HFFc6 (cell line): ENCODE measurements around the gene SSU72. TPM values are rescaled to one million over a fixed set of nuclear protein-coding genes. Genes with fewer than 3 reads are reported as not detected.
"Not testable (repeated sequence)": the region's sequence is repeated elsewhere in the genome, so short reads cannot be mapped to it uniquely, and the experiment has no call there.

Experiments used
- DNase-seq: peaks from one replicate; pipeline ENCODE4 v3.0.0-alpha.2; 2018
- H3K27ac Mint-ChIP-seq: 2 replicates; pipeline ENCODE4 v1.8.0; 2020; ENCODE audit warnings: mild to moderate bottlenecking, mixed read lengths
- H3K27me3 Mint-ChIP-seq: 2 replicates; pipeline ENCODE4 v1.8.0; 2021; ENCODE audit warnings: mild to moderate bottlenecking, moderate library complexity, mixed read lengths; ENCODE audit not compliant: insufficient read depth
- H3K36me3 Mint-ChIP-seq: 2 replicates; pipeline ENCODE4 v1.8.0; 2021; ENCODE audit warnings: low read depth, mixed read lengths
- H3K4me1 Mint-ChIP-seq: 2 replicates; pipeline ENCODE4 v1.8.0; 2020; ENCODE audit warnings: low read depth, mixed read lengths
- H3K4me3 Mint-ChIP-seq: 2 replicates; pipeline ENCODE4 v1.8.0; 2020; ENCODE audit warnings: mild to moderate bottlenecking, moderate library complexity, mixed read lengths
- H3K9me3 Mint-ChIP-seq: 2 replicates; pipeline ENCODE4 v1.8.0; 2020; ENCODE audit warnings: mild to moderate bottlenecking, mixed read lengths
- total RNA-seq, 6 experiments: library from RNA; stranded (reverse); fragmentation: NEBNext Ultra II Directional; extraction: Animal tissue kit (Norgen Biotek cat#: 25700); gene quantifications; 2 replicates in 1 of 6; 3 replicates in 5 of 6; pipeline ENCODE4 v1.2.3, GENCODE V29; 2021
- TF ChIP-seq, protein P1 (sequence below): fragments of 200-600 bp; sonication (generic); IDR thresholded peaks from 2 replicates; pipeline ENCODE4 v1.5.0; 2021; ENCODE audit warnings: antibody characterized with exemption, mild to moderate bottlenecking

SSU72 gene
- total RNA-seq, 6 experiments from 2014 or later, result 132 to 156 (median 137) TPM

- Mint-ChIP-seq H3K9me3 (no peaks in the 10 kb centered on the region), H3K4me3 (peak overlapping the region; percentile 17; the same call in 1 of the 2 replicates), H3K27ac (no peak overlapping the region), H3K4me1 (no peaks in the 10 kb centered on the region), H3K27me3 (peaks cover 13% of the 10 kb centered on the region), H3K36me3 (no peaks in the 10 kb centered on the region)
- TF ChIP-seq, protein P1, sequence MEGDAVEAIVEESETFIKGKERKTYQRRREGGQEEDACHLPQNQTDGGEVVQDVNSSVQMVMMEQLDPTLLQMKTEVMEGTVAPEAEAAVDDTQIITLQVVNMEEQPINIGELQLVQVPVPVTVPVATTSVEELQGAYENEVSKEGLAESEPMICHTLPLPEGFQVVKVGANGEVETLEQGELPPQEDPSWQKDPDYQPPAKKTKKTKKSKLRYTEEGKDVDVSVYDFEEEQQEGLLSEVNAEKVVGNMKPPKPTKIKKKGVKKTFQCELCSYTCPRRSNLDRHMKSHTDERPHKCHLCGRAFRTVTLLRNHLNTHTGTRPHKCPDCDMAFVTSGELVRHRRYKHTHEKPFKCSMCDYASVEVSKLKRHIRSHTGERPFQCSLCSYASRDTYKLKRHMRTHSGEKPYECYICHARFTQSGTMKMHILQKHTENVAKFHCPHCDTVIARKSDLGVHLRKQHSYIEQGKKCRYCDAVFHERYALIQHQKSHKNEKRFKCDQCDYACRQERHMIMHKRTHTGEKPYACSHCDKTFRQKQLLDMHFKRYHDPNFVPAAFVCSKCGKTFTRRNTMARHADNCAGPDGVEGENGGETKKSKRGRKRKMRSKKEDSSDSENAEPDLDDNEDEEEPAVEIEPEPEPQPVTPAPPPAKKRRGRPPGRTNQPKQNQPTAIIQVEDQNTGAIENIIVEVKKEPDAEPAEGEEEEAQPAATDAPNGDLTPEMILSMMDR, result peak; percentile 11; the same call in 1 of the 2 replicates
- no peak for DNase-seq
These were observed 24.6 kb upstream of the SSU72 start for GRCh38 chr1:1599030-1599934.

GRCh38 chr1:1598720-1599029 is 24.0 kb upstream of the SSU72 start:
- DNase-seq, result no peak
- Mint-ChIP-seq H3K4me3 (peak overlapping the region; percentile 17; the same call in 1 of the 2 replicates), H3K4me1 (no peaks in the 10 kb centered on the region), H3K36me3 (no peaks in the 10 kb centered on the region), H3K27ac (no peak overlapping the region), H3K27me3 (peaks cover 13% of the 10 kb centered on the region), H3K9me3 (no peaks in the 10 kb centered on the region)
- TF ChIP-seq, protein P1, result no peak

GRCh38 chr1:1598051-1598719 is 23.5 kb upstream of the SSU72 start:
- TF ChIP-seq, protein P1, result no peak; the same call in 1 of the 2 replicates
- DNase-seq, result no peak
- no peak overlapping the region for H3K4me3 Mint-ChIP-seq
- no peaks in the 10 kb centered on the region for H3K4me1 Mint-ChIP-seq
- peaks cover 13% of the 10 kb centered on the region for H3K27me3 Mint-ChIP-seq
- H3K36me3 Mint-ChIP-seq, result no peaks in the 10 kb centered on the region
- H3K27ac Mint-ChIP-seq, result no peak overlapping the region
- H3K9me3 Mint-ChIP-seq, result no peaks in the 10 kb centered on the region

GRCh38 chr1:1597275-1597930 is 22.7 kb upstream of the SSU72 start:
- H3K4me3 Mint-ChIP-seq, result no peak overlapping the region
- H3K4me1 Mint-ChIP-seq, result no peaks in the 10 kb centered on the region
- H3K27ac Mint-ChIP-seq, result no peak overlapping the region
- H3K27me3 Mint-ChIP-seq, result peaks cover 10% of the 10 kb centered on the region
- no peaks in the 10 kb centered on the region for H3K9me3 Mint-ChIP-seq
- TF ChIP-seq, protein P1, result peak; percentile 58
- H3K36me3 Mint-ChIP-seq, result no peaks in the 10 kb centered on the region
- DNase-seq, result no peak

DNA sequence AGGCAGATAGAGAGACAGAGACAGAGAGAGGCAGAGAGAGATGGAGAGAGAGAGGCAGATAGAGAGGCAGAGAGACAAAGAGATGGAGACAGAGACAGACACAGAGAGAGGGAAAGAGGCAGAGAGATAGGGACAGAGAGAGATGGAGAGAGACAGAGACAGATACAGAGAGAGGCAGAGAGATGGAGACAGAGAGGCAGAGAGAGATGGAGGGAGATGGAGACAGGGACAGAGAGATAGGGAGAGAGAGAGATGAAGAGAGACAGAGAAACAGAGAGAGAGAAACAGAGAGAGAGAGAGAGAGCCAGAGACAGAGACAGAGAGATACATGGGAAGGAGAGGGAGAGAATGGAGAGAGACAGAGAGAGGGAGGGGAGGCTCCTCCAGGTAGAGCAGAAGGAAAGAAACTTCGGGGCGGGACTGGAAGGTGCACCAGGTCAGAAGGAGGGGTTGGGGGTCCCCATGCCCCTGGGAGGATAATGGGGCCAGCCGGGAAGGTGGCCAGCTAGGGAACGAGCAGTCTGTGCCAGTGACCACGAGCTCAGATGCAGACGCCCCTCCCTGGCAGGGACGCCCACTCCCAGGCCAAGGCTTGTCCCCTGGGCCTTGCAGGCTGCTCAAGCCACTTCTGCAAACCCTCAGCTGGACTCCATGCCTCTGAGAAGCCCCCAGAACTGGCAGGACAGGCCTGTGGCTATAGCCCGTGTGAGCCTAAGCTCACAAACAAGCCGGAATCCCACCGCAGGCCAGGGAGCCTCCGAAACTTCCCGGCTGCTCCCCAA is 22.0 kb upstream of the SSU72 start:
- Mint-ChIP-seq H3K9me3 (no peaks in the 10 kb centered on the region), H3K4me1 (no peaks in the 10 kb centered on the region), H3K27me3 (peaks cover 7% of the 10 kb centered on the region), H3K36me3 (no peaks in the 10 kb centered on the region), H3K4me3 (no peak overlapping the region), H3K27ac (no peak overlapping the region)
- no peak for DNase-seq
- TF ChIP-seq, protein P1, result no peak

- not testable (repeated sequence) for H3K9me3 Mint-ChIP-seq, H3K36me3 Mint-ChIP-seq, H3K4me3 Mint-ChIP-seq, H3K4me1 Mint-ChIP-seq, H3K27ac Mint-ChIP-seq, DNase-seq, H3K27me3 Mint-ChIP-seq
These were observed 20.7 kb upstream of the SSU72 start for GRCh38 chr1:1595341-1595740.
